Testis (tissue), 3 donors: Measurements from ENCODE around the gene ACCSL. TPM values are rescaled to one million over a fixed set of nuclear protein-coding genes. Genes with fewer than 3 reads are reported as not detected.

ENCODE experiments used
- DNase-seq: peaks from one replicate; pipeline ENCODE4 v3.0.0-alpha.2; 2019
- H3K27ac ChIP-seq, 2 donors: fragments of 200-600 bp; sonication (generic); one replicate each; pipeline ENCODE4 v1.5.1; 2019
- H3K27me3 ChIP-seq: fragments of 200-600 bp; sonication (generic); one replicate; pipeline ENCODE4 v1.5.1; 2019
- H3K36me3 ChIP-seq: fragments of 200-600 bp; sonication (generic); one replicate; pipeline ENCODE4 v1.5.1; 2017; ENCODE audit warnings: low read depth; ENCODE audit errors: missing control alignments
- H3K4me1 ChIP-seq: fragments of 200-600 bp; sonication (generic); one replicate; pipeline ENCODE4 v1.5.1; 2019
- H3K4me3 ChIP-seq, 2 donors: fragments of 200-600 bp; sonication (generic); one replicate each; pipeline ENCODE4 v1.5.1; 2017 to 2019
- H3K9me3 ChIP-seq: fragments of 200-600 bp; sonication (generic); one replicate; pipeline ENCODE4 v1.5.1; 2017
- CTCF ChIP-seq, 3 experiments: fragments of 450-650 bp in 2 of 3; fragments of 200-600 bp in 1 of 3; sonication (generic) in 1 of 3; IDR thresholded peaks; one replicate each; pipeline ENCODE4 v1.5.1; 2016 to 2019; ENCODE audit warnings: antibody characterized with exemption in 3 of 3, mild to moderate bottlenecking in 2 of 3, moderate library complexity in 1 of 3
- POLR2A ChIP-seq: fragments of 450-650 bp; IDR thresholded peaks from one replicate; pipeline ENCODE4 v1.6.1; 2017; ENCODE audit warnings: antibody characterized with exemption, mild to moderate bottlenecking, moderate library complexity
- WGBS, 2 donors: methylation state at CpG; one replicate each; pipeline ENCODE4 v1.1.5; 2018; 5-methylcytosine and 5-hydroxymethylcytosine counted together
- intact Hi-C: fragments of 100-400 bp; cut with DNase I; formaldehyde crosslinking; loops from one replicate; pipeline ENCODE4 v1.15.1; 2023; ENCODE audit warnings: low total_unique reads
- polyA plus RNA-seq: library from polyadenylated mRNA; stranded (reverse); fragments of 350-450 nt; fragmentation: Illumina TruSeq; extraction: RNeasy Lipid Tissue Mini Kit (QIAGEN cat#74804); gene quantifications from one replicate; pipeline ENCODE4 v1.2.3, GENCODE V29; 2014; ENCODE audit warnings: low read depth, low replicate concordance; ENCODE audit not compliant: insufficient read depth
- total RNA-seq, 2 donors: library from RNA; depleted of rRNA; stranded (reverse); fragments of >200 nt; gene quantifications; one replicate each; pipeline ENCODE4 v1.2.3, GENCODE V29; 2016

The ACCSL gene
- total and polyA plus RNA-seq, 3 donors from 2014 or later, result 0.25 to 0.79 (median 0.67) TPM

GRCh38 chr11:44096360-44097185 lies 48.8 kb downstream of the ACCSL start:
- no peaks in the 10 kb centered on the region for H3K27me3 ChIP-seq
- H3K27ac ChIP-seq, result no peak overlapping the region
- 8 to 13% methylated on average over 16 to 18 of the region's 18 CpGs for WGBS, 2 donors
- intact Hi-C loops, result loop anchor here (10.0 kb wide), 1 partner anchor 438 kb away; no protein-coding TSS in a partner anchor
- DNase-seq, result no peak
- TF ChIP-seq CTCF (IDR thresholded peaks at IDR 0.05), result no peak
- H3K4me1 ChIP-seq, result peaks cover 8% of the 10 kb centered on the region
- H3K9me3 ChIP-seq, result no peaks in the 10 kb centered on the region
- H3K4me3 ChIP-seq, result peak overlapping the region; percentile 83 to 90
- no peaks in the 10 kb centered on the region for H3K36me3 ChIP-seq

- Histone ChIP-seq H3K4me1 (peaks cover 8% of the 10 kb centered on the region), H3K27me3 (no peaks in the 10 kb centered on the region), H3K9me3 (no peaks in the 10 kb centered on the region), H3K27ac (no peak overlapping the region), H3K4me3 (no peak overlapping the region), H3K36me3 (no peaks in the 10 kb centered on the region)
- intact Hi-C loops, result loop anchor here (10.0 kb wide), 1 partner anchor 437 kb away; no protein-coding TSS in a partner anchor
- TF ChIP-seq CTCF (IDR thresholded peaks at IDR 0.05) (no peak), POLR2A (no peak)
- WGBS, 2 donors, result 80 to 86% methylated on average over 2 of the region's 2 CpGs
- DNase-seq, result no peak
Observed at GRCh38 chr11:44097821-44098220, 50.0 kb downstream of the ACCSL start.

GRCh38 chr11:44101098-44101497 lies 53.3 kb downstream of the ACCSL start:
- Histone ChIP-seq H3K27me3 (no peaks in the 10 kb centered on the region), H3K4me1 (peaks cover 8% of the 10 kb centered on the region), H3K27ac (no peak overlapping the region), H3K36me3 (no peaks in the 10 kb centered on the region), H3K4me3 (no peak overlapping the region), H3K9me3 (no peaks in the 10 kb centered on the region)
- DNase-seq, result no peak
- WGBS, 2 donors, result 76 to 90% methylated on average over 2 of the region's 2 CpGs
- intact Hi-C loops, result no loop called here
- TF ChIP-seq POLR2A, result no peak
- no peak for TF ChIP-seq CTCF (IDR thresholded peaks at IDR 0.05)

- H3K27me3 ChIP-seq, result no peaks in the 10 kb centered on the region
- H3K4me3 ChIP-seq, result no peak overlapping the region
- no peaks in the 10 kb centered on the region for H3K4me1 ChIP-seq
- no peak for TF ChIP-seq CTCF (IDR thresholded peaks at IDR 0.05)
- TF ChIP-seq POLR2A, result no peak
- no peak overlapping the region for H3K27ac ChIP-seq
- intact Hi-C loops, result no loop called here
- no peak for DNase-seq
- WGBS, 2 donors, result 95 to 98% methylated on average over 5 of the region's 5 CpGs
- no peaks in the 10 kb centered on the region for H3K36me3 ChIP-seq
- no peaks in the 10 kb centered on the region for H3K9me3 ChIP-seq
Observed at GRCh38 chr11:44104481-44105294, 56.9 kb downstream of the ACCSL start.
